Astrocyte (in vitro differentiated cells and primary cell): ENCODE results near the gene C19orf38.

Experiments used
- EZH2 ChIP-seq: IDR thresholded peaks from 2 replicates; pipeline ENCODE4 v1.6.1; 2012; ENCODE audit warnings: mild to moderate bottlenecking, low read length, inconsistent platforms; ENCODE audit not compliant: insufficient read depth
- TF ChIP-seq, protein P1 (sequence below): IDR thresholded peaks from 2 replicates; pipeline ENCODE4 v1.5.1; 2011; ENCODE audit warnings: low read depth, mild to moderate bottlenecking, inconsistent platforms, low read length, moderate library complexity; ENCODE audit not compliant: insufficient read depth

DNA sequence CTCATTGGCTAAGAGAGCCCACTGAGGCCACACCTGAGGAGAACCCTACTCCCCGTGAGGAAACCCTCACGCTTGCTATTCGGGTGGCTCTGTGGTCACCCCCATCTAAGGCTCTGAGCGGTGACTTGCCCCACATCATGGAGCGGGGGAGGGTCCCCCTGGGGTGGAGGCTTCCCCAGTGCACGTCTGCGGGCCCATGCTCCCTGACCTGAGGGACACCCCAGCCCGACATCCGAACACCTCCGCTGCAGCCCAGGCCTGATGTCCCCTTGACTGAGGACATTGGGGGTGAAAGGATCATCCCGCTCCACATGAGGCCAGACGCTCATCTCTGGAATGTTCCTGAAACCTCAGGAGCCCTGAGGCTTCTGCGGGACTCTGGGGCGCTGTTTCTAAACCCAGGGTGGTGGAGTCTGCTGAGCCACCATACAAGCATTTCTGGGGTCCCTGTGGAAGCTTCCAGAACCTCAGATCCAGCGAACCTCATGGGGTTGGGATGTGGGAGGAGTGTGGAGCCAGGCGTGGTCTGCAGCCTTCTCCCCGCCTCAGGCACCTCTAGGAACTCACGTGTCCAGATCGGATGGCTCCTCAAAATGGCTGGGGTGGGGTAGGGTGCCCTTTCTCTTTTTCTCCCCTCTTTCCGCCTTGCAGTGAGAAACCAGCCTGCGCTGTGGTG lies 32.1 kb upstream of the C19orf38 start:
- TF ChIP-seq, protein P1, sequence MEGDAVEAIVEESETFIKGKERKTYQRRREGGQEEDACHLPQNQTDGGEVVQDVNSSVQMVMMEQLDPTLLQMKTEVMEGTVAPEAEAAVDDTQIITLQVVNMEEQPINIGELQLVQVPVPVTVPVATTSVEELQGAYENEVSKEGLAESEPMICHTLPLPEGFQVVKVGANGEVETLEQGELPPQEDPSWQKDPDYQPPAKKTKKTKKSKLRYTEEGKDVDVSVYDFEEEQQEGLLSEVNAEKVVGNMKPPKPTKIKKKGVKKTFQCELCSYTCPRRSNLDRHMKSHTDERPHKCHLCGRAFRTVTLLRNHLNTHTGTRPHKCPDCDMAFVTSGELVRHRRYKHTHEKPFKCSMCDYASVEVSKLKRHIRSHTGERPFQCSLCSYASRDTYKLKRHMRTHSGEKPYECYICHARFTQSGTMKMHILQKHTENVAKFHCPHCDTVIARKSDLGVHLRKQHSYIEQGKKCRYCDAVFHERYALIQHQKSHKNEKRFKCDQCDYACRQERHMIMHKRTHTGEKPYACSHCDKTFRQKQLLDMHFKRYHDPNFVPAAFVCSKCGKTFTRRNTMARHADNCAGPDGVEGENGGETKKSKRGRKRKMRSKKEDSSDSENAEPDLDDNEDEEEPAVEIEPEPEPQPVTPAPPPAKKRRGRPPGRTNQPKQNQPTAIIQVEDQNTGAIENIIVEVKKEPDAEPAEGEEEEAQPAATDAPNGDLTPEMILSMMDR = no peak
- no peak for TF ChIP-seq EZH2
